Psoas muscle (tissue), 8 donors: ENCODE measurements around the gene LRRTM2. TPM values are rescaled to one million over a fixed set of nuclear protein-coding genes. Genes with fewer than 3 reads are reported as not detected.

ENCODE experiments used
- ATAC-seq, 4 donors: fragments of 200-7000 bp; cut with Tn5 transposase; one replicate each; pipeline ENCODE4 v1.9.1; 2020; ENCODE audit warnings: moderate library complexity in 3 of 4, mild to moderate bottlenecking in 2 of 4
- DNase-seq, 2 donors: peaks; one replicate each; pipeline ENCODE4 v3.0.0-alpha.2; 2020
- H3K27ac ChIP-seq: fragments of 200-600 bp; one replicate; pipeline ENCODE4 v1.8.0; 2022
- H3K27me3 ChIP-seq, 3 donors: fragments of 200-600 bp in 1 of 3; one replicate each; pipeline versions ENCODE4 v1.6.1 to v1.8.0; 2013 to 2022; ENCODE audit warnings: low read length in 2 of 3, mild to moderate bottlenecking in 2 of 3, moderate library complexity in 1 of 3; ENCODE audit not compliant: insufficient read depth in 3 of 3
- H3K36me3 ChIP-seq, 2 donors: fragments of 200-600 bp in 1 of 2; one replicate each; pipeline versions ENCODE4 v1.6.1 to v1.8.0; 2013 to 2022; ENCODE audit warnings: low read depth in 1 of 2, mild to moderate bottlenecking in 1 of 2, moderate library complexity in 1 of 2; ENCODE audit not compliant: insufficient read depth in 1 of 2
- H3K4me1 ChIP-seq: fragments of 200-600 bp; one replicate; pipeline ENCODE4 v1.8.0; 2022
- H3K4me3 ChIP-seq: fragments of 200-600 bp; one replicate; pipeline ENCODE4 v1.8.0; 2022; ENCODE audit warnings: mild to moderate bottlenecking
- H3K9me3 ChIP-seq: fragments of 200-600 bp; one replicate; pipeline ENCODE4 v1.8.0; 2022
- WGBS, 3 donors: extraction: QIAGEN DNeasy Blood & Tissue Kit; methylation state at CpG; one replicate each; pipeline versions ENCODE4 v1.1.6 to v1.1.7; 2013; 5-methylcytosine and 5-hydroxymethylcytosine counted together
- intact Hi-C, 2 donors: fragments of 100-400 bp; cut with DNase I; formaldehyde crosslinking; loops; one replicate each; pipeline versions ENCODE4 v1.11.0 to v1.14.2; 2022
- polyA plus RNA-seq, 3 donors: library from polyadenylated mRNA; stranded (reverse); fragments of 200-250 nt; gene quantifications; one replicate each; pipeline ENCODE4 v1.2.3, GENCODE V29; 2013
- total RNA-seq, 4 donors: library from RNA; stranded (reverse); fragmentation: NEBNext Ultra II Directional in 2 of 4; extraction: Animal tissue kit (Norgen Biotek cat#: 25700) in 2 of 4; gene quantifications; one replicate each; pipeline versions ENCODE4 v1.2.1 to v1.2.4, GENCODE V29; 2021 to 2023
- TF ChIP-seq, protein P1 (sequence below): fragments of 200-600 bp; IDR thresholded peaks from one replicate; pipeline ENCODE4 v1.8.0; 2022; ENCODE audit warnings: antibody characterized with exemption
- donor health status: healthy with polysubstance abuse.
- donor health status: DM: no; HTN: no; CAD: no; lungs with moderate emphysema.
- donor health status: Bipolar disorder and iron deficiency.
- donor health status: healthy.
- donor health status: DM: yes; HTN: yes; CAD: no.
- donor health status: DM: no; HTN: no; CAD: no.
- donor health status: DM: no; HTN: no; CAD: no.
- donor health status: DM: yes; HTN: yes; CAD: no.

Gene LRRTM2
- total and polyA plus RNA-seq, 7 donors, result 0.03 to 0.28 (median 0.20) TPM; not detected in 1

GRCh38 chr5:138914338-138914737, 39.2 kb upstream of the LRRTM2 start:
- ATAC-seq, result no peak
- Histone ChIP-seq H3K4me3 (no peak overlapping the region), H3K9me3 (no peaks in the 10 kb centered on the region), H3K4me1 (no peaks in the 10 kb centered on the region), H3K27me3 (no peaks in the 10 kb centered on the region), H3K36me3 (peaks cover 0 to 16% of the 10 kb centered on the region in 2 donors), H3K27ac (no peak overlapping the region)
- intact Hi-C loops, result no loop called here
- 42 to 73% (median 47%) methylated on average over 3 of the region's 3 CpGs for WGBS, 3 donors
- no peak for DNase-seq
- TF ChIP-seq, protein P1, sequence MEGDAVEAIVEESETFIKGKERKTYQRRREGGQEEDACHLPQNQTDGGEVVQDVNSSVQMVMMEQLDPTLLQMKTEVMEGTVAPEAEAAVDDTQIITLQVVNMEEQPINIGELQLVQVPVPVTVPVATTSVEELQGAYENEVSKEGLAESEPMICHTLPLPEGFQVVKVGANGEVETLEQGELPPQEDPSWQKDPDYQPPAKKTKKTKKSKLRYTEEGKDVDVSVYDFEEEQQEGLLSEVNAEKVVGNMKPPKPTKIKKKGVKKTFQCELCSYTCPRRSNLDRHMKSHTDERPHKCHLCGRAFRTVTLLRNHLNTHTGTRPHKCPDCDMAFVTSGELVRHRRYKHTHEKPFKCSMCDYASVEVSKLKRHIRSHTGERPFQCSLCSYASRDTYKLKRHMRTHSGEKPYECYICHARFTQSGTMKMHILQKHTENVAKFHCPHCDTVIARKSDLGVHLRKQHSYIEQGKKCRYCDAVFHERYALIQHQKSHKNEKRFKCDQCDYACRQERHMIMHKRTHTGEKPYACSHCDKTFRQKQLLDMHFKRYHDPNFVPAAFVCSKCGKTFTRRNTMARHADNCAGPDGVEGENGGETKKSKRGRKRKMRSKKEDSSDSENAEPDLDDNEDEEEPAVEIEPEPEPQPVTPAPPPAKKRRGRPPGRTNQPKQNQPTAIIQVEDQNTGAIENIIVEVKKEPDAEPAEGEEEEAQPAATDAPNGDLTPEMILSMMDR, result no peak

DNA sequence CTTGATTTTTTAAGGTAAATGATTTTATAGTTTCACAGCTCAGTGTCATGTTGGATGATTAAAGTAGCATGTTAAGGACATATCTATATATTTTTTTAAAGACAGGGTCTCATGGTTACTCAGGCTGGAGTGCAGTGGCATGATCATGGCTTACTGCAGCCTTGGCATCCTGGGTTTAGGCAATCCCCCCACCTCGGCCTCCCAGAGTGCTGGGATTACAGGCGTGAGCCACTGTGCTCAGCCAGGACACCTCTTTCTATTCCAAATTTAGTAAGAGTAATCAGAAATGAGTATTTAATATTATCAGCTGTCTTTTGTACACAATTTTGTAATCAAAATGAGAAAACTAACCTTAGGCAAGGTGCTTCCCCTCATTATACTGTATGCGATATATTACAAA, 38.6 kb upstream of the LRRTM2 start:
- H3K4me3 ChIP-seq, result no peak overlapping the region
- intact Hi-C loops, result no loop called here
- no peak for DNase-seq
- H3K36me3 ChIP-seq, result peaks cover 0 to 19% of the 10 kb centered on the region in 2 donors
- ATAC-seq, result no peak
- H3K9me3 ChIP-seq, result no peaks in the 10 kb centered on the region
- TF ChIP-seq, protein P1, result no peak
- H3K27ac ChIP-seq, result no peak overlapping the region
- H3K4me1 ChIP-seq, result no peaks in the 10 kb centered on the region
- 83 to 97% (median 88%) methylated on average over 3 of the region's 3 CpGs for WGBS, 3 donors
- no peaks in the 10 kb centered on the region for H3K27me3 ChIP-seq

DNA sequence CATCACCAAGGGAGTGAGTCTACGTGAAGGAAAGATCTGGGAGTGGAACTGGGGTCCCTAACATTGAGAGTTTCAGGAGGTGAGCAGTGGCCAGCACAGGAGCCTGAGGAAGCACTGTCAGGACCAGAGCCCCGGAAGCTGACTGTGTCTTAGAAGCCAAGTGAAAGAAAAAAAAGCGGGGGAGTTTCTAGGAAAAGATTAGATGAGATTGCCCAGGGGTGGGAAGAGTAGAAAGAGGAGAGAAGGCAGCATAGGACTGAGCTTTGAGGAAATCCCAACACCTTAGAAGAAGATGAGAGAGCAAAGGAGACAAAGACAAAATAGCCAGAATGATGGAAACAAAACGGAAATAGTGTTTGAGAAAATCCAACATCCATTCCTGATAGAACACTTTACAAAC, 37.0 kb upstream of the LRRTM2 start:
- H3K9me3 ChIP-seq, result no peaks in the 10 kb centered on the region
- 83 to 94% (median 88%) methylated on average over 4 of the region's 4 CpGs for WGBS, 3 donors
- ATAC-seq (no peak), DNase-seq (no peak)
- H3K27ac ChIP-seq, result no peak overlapping the region
- H3K27me3 ChIP-seq, result no peaks in the 10 kb centered on the region
- TF ChIP-seq, protein P1, result no peak
- intact Hi-C loops, result no loop called here
- H3K36me3 ChIP-seq, result peaks cover 0 to 24% of the 10 kb centered on the region in 2 donors
- H3K4me1 ChIP-seq, result no peaks in the 10 kb centered on the region
- H3K4me3 ChIP-seq, result no peak overlapping the region

- intact Hi-C loops, result no loop called here
- no peak for DNase-seq
- Histone ChIP-seq H3K9me3 (no peaks in the 10 kb centered on the region), H3K4me1 (no peaks in the 10 kb centered on the region), H3K27me3 (no peaks in the 10 kb centered on the region), H3K36me3 (peaks cover 0 to 30% of the 10 kb centered on the region in 2 donors), H3K4me3 (no peak overlapping the region), H3K27ac (no peak overlapping the region)
- ATAC-seq, result no peak
- TF ChIP-seq, protein P1, result no peak
These were observed 36.3 kb upstream of the LRRTM2 start for GRCh38 chr5:138911441-138911840.

- intact Hi-C loops, result no loop called here
- TF ChIP-seq, protein P1, result no peak
- DNase-seq, result no peak
- ATAC-seq, result peak in 3 of 4 donors; percentile 44 to 53 (median 52)
- Histone ChIP-seq H3K27me3 (no peaks in the 10 kb centered on the region), H3K4me3 (no peak overlapping the region), H3K9me3 (no peaks in the 10 kb centered on the region), H3K36me3 (peaks cover 0 to 36% of the 10 kb centered on the region in 2 donors), H3K27ac (no peak overlapping the region), H3K4me1 (no peaks in the 10 kb centered on the region)
- WGBS, 3 donors, result 69 to 86% (median 79%) methylated on average over 7 of the region's 7 CpGs
These were observed 35.5 kb upstream of the LRRTM2 start for GRCh38 chr5:138910546-138911185.
